HG02571 (cell line): Measurements from ENCODE around the gene GABRG3.

ENCODE experiments used
- ATAC-seq: cut with Tn5 transposase; IDR thresholded peaks from one replicate; pipeline ENCODE4 v1.9.1; 2021; ENCODE audit warnings: mild to moderate bottlenecking, moderate library complexity; ENCODE audit not compliant: unreplicated experiment

Gene GABRG3

DNA sequence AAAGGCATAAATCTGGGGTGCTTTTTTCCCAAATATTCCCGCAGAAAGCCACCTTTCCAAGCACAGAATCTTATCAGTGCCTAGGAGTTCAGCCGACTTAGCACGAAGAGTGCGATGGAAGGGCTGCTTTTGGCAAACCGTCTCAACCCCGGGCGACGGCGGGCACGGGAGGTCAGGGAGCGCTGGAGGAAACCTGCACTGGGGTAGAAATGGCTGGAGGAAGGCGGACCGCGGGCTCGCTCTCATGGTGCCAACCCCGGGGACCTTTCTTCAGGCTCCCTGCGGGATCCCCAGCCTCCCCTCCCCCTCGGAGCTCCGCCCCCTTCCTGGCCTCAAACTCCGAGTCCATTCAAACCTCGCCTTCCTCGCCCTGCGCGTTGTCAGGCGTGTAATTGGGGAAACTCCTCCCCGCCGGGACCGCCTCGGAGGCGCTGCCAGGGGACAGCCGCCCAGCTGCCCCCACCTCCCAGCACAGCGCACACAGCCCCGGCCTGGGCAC, at the start of gene GABRG3:
Gene GABRG3, plus strand, starts transcription at position 470 of the 499 bp plus-strand sequence.
- ATAC-seq, result no peak

DNA sequence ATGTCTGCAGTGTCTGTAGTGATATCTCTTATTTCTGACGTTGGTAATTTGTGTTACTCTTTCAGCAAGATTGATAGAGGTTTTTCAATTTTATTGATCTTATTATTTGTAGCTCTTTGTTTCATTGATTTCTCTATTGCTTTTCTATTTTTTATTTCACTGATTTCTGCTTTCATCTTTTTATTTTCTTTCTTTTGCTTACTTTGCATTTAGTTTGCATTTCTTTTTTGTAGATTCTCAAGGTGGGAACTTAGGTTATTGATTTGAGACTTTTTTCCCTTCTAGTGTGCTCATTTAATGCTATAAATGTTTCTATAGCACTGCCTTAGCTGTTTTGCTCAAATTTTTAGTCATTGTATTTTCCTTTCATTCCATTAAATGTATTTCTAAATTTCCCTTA, 49.5 kb upstream of the GABRG3 start:
- ATAC-seq, result no peak

DNA sequence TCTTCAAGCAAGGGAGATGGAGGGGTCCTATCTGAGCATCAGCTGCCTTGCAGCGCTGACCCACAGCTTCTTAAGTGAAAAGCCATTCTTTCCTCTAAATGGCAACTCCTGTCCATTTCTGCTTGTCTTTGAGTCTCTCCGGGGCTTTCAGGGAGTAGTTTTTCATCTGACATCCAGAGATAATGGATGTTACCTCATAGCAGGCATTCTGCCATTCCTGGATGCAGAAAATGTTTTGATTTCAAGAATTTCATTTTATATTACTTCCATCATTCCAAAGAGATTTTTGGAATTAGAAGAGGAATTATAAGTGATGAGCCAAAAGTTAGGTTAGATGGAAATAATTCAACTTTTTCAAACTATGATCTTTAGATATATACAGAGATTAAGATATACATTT, 44.9 kb upstream of the GABRG3 start:
- no peak for ATAC-seq

DNA sequence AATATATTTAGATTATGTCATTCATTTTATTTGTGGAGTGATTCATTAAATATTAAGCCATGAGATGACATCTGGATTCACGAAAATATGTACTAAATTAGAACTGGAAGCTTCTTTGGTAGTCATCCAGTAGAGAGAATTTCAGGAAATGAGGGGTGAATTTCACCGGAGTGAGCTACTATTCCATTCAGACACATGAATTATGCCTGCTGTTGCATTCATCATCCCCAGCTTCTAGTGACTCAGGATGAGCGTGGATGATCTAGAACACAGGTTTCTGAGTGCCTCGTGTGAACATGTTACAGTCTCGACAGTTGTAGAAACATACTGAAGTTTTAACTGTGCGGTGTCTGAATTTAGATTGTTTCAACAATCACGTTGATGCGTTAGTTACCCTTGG, 42.9 kb upstream of the GABRG3 start:
- ATAC-seq, result no peak

DNA sequence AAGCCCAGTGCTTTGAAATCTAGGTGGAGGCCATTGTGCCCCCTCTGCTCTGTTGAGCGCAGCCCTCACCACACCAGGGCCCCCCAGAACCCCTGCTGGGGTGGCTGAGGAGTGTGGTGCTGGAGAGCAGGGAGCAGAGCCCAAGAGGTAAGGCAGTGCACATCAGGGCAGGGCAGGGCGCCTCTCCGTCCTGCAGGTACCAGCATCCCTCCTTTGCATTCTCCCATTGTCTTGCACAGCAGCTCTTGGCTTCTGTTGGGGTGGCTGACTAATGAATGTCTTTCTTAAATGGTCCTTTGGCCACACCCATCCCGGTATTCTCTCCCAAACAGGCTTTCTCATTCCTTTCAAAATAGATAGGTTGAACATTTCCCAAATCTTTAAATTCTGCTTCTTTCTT, 41.4 kb upstream of the GABRG3 start:
- no peak for ATAC-seq

GRCh38 chr15:26934848-26935247, 36.1 kb upstream of the GABRG3 start:
- no peak for ATAC-seq

GRCh38 chr15:26935322-26935721, 35.7 kb upstream of the GABRG3 start:
- no peak for ATAC-seq

GRCh38 chr15:26936502-26936901, 34.5 kb upstream of the GABRG3 start:
- no peak for ATAC-seq

GRCh38 chr15:26937134-26937533, 33.8 kb upstream of the GABRG3 start:
- ATAC-seq, result no peak

- no peak for ATAC-seq
These were observed 31.6 kb upstream of the GABRG3 start for GRCh38 chr15:26939398-26939797.

DNA sequence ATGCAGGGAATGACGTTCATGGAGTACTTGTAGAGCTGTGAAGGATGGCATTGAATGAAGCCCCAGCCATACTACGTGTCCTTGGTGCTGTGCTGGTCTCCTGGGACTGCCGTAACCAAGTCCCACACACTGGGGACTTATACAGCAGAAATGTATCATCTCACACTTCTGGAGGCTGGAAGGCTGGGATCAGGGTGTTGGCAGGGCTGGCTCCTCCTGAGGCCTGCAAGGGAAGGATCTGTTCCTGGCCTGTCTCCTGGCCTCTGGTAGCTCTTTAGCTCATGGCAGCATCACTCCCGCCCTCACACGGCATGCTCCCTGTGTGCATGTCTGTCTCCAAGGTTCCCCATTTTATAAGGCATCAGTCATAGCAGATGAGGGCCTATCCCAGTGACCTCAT, 29.5 kb upstream of the GABRG3 start:
- ATAC-seq, result no peak

- no peak for ATAC-seq
These were observed 27.1 kb upstream of the GABRG3 start for GRCh38 chr15:26943866-26944265.

DNA sequence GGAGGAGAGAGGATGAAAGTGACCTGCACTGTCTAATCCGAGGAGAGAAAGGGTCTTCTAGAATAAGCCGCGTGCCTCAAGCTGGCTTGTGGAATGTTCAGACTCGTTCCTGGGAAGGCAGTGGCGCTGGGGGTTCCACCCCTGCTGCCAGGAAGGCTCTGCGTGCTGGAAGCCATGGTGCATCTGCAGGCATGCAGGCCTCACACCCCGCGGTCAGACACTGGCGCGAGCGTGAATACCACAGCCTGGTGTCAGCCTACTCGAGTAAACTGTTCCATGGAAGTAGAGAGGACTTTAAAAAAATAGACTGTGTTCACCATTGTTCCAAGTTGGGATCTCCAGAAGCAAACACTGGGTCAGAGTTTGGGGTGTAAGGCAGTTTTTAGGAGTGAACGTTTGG, 25.9 kb upstream of the GABRG3 start:
- ATAC-seq, result no peak

GRCh38 chr15:26950001-26950400, 21.0 kb upstream of the GABRG3 start:
- ATAC-seq, result no peak

DNA sequence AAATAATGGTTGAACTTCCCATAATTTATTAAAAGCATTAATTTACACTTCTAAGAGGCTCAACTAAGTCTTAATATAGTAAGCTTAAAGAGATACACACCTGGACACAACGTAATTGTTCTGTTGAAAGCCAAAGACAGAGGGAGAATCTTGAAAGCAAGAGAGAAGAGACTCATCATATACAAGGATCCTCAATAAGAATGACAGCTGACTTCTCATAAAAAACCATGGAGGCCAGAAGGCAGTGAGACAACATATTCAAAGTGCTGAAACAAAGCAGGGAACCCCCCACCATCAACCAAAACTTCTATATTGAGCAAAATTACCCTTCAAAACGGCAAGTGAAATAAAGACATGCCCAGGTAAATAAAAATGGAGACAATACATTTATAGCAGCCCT, 16.6 kb upstream of the GABRG3 start:
- ATAC-seq, result no peak

- ATAC-seq, result no peak
These were observed 3.2 kb upstream of the GABRG3 start for GRCh38 chr15:26967719-26968269.

DNA sequence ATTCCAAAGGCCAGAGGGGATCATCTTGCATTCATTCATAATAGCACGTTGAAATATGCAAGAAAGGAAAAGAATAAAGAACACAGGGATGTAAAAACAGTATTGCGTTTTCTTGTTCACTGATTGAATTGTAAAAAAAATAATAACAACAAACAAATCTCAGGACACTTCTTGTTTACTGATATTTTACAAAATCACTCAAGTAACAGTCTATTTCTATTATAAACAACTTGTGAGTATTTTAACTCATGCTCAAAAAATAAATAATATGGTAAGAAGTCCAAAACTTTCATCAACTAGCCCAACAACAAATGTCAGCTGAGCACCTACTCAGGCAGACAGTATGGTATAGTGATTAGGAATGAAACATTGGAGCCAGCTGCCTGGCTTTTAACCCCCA, 2.2 kb upstream of the GABRG3 start:
- ATAC-seq, result no peak

GRCh38 chr15:26971271-26972018, 464 bp downstream of the GABRG3 start:
- ATAC-seq, result no peak

- ATAC-seq, result no peak
These were observed 1.7 kb downstream of the GABRG3 start for GRCh38 chr15:26972636-26973035.

DNA sequence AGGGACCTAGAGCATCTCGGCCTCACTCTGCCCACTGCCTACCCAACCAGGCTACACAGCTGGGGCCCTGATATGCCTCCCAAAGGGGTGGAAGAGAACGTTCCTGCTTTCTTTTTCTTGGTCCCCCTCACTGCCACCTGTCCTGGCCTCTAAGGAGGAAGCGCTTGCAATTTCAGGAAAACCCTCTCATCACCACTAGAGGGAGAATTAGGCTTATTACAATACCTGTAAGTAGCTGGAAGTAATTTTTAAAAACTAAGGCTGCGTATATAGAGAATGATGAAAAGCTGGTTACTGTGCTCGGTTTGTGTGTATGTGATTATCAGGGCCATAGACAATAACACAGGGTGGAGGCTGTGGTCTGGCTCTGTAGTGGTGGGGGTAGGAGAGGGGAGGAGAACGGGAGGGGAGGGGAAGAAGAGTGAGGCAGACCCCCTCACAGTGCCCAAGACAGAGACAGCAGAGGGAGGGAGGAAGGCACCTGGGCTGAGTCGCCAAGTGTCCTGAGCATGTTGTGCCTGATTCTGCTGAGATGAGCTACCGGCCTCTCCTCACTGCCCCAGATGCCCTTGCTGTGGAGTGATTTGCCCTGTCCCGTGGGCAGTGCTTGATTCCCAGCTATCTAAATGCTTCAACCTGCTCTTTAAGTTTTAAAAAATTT, 3.3 kb downstream of the GABRG3 start:
- no peak for ATAC-seq

- ATAC-seq, result no peak
These were observed 10.5 kb downstream of the GABRG3 start for GRCh38 chr15:26981492-26981891.

- ATAC-seq, result no peak
These were observed 12.8 kb downstream of the GABRG3 start for GRCh38 chr15:26983822-26984221.
